ENCODE results near the gene IL17C. TPM values are rescaled to one million over a fixed set of nuclear protein-coding genes. Genes with fewer than 3 reads are reported as not detected.
"Not testable (repeated sequence)": the region's sequence is repeated elsewhere in the genome, so short reads cannot be mapped to it uniquely, and the experiment has no call there.

The IL17C gene
- total and polyA plus RNA-seq, 2 donors (not counting 3 experiments of a cell fraction or from before 2014, with no cell fraction given) = 0.17 TPM; not detected in 1

DNA sequence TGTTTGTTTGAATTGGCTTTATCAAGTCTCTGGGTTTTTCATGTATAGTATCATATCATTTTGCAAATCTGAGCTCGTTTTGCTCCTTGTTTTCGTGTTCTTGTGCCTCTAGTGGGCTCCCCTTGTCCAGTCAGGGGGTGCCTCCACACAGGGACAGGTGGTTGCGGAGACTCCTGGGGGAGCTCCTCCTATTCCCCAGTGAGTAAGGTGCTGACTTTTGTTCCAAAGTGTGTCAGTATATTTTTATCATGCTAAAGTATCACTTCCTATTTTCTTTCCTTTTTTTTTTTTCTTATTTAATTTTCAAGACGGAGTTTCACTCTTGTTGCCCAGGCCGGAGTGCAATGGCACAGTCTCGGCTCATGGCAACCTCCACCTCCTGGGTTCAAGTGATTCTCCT lies 30.3 kb upstream of the IL17C start:
- H3K79me2 ChIP-seq (ENCODE audit: control insufficient read depth, insufficient read depth, low read length) = no peaks in the 10 kb centered on the region
- no TSS peak for BruUV-seq (replicated peaks)
- ChIA-PET POLR2A (no interaction called here), CTCF (no interaction called here)
- FAIRE-seq (no peak), DNase-seq (ENCODE audit: low read depth, low spot score) (no peak)
- dilution Hi-C loops (cut with MboI; ENCODE audit: extremely low pct_ligation_motif_present, low sequenced_read_pairs) = no loop called here
- intact Hi-C loops (cut with micrococcal nuclease) = no loop called here
- peaks cover 0 to 39% of the 10 kb centered on the region in 2 experiments for H3K36me3 ChIP-seq (ENCODE audit: control insufficient read depth in 2 of 2, extremely low read depth in 1 of 2, insufficient read depth in 2 of 2, low read length in 2 of 2)
- H4K20me1 ChIP-seq (replicated peaks; ENCODE audit: control insufficient read depth, extremely low read depth, insufficient read depth, low read length) = no peaks in the 10 kb centered on the region
- no peak overlapping the region for H3K27ac ChIP-seq (ENCODE audit: insufficient read depth, low read depth, low read length)
- no peak overlapping the region for H2AFZ ChIP-seq (ENCODE audit: low read depth, low read length)
- no peak overlapping the region for H3K4me2 ChIP-seq (ENCODE audit: insufficient read depth, low read length)
- H3K9ac ChIP-seq (replicated peaks; ENCODE audit: extremely low read depth, insufficient read depth, low read length) = no peak overlapping the region
- TF ChIP-seq, protein P1, sequence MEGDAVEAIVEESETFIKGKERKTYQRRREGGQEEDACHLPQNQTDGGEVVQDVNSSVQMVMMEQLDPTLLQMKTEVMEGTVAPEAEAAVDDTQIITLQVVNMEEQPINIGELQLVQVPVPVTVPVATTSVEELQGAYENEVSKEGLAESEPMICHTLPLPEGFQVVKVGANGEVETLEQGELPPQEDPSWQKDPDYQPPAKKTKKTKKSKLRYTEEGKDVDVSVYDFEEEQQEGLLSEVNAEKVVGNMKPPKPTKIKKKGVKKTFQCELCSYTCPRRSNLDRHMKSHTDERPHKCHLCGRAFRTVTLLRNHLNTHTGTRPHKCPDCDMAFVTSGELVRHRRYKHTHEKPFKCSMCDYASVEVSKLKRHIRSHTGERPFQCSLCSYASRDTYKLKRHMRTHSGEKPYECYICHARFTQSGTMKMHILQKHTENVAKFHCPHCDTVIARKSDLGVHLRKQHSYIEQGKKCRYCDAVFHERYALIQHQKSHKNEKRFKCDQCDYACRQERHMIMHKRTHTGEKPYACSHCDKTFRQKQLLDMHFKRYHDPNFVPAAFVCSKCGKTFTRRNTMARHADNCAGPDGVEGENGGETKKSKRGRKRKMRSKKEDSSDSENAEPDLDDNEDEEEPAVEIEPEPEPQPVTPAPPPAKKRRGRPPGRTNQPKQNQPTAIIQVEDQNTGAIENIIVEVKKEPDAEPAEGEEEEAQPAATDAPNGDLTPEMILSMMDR (IDR thresholded peaks at IDR 0.05; ENCODE audit: extremely low read depth in 1 of 2, insufficient read depth in 1 of 2, low read depth in 1 of 2, low read length in 2 of 2) = no peak
- TF ChIP-seq MYC (IDR thresholded peaks at IDR 0.05; ENCODE audit: low read depth, low read length) = no peak
- no peak for TF ChIP-seq JUN (IDR thresholded peaks at IDR 0.05; ENCODE audit: borderline replicate concordance, insufficient read depth, insufficient read length, low read depth)
- TF ChIP-seq FOS (IDR thresholded peaks at IDR 0.05; ENCODE audit: borderline replicate concordance, insufficient read depth, low read length) = no peak
- TF ChIP-seq GATA2 (IDR thresholded peaks at IDR 0.05; ENCODE audit: insufficient read depth, insufficient read length, low read depth, low read length) = no peak
- no peak for TF ChIP-seq EZH2 (IDR thresholded peaks at IDR 0.05; ENCODE audit: borderline replicate concordance, low read depth, low read length, severe bottlenecking)
- no peak for TF ChIP-seq POLR2AphosphoS5 (IDR thresholded peaks at IDR 0.05; ENCODE audit: insufficient read depth, low read depth, low read length)
- TF ChIP-seq, protein P2, sequence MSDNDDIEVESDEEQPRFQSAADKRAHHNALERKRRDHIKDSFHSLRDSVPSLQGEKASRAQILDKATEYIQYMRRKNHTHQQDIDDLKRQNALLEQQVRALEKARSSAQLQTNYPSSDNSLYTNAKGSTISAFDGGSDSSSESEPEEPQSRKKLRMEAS (IDR thresholded peaks at IDR 0.05; ENCODE audit: insufficient read depth, insufficient read length) = no peak
- TF ChIP-seq POLR2A (IDR thresholded peaks at IDR 0.05; ENCODE audit: low read depth, low read length) = no peak
- H3K27me3 ChIP-seq (ENCODE audit: control insufficient read depth in 2 of 2, insufficient read depth in 2 of 2, low read length in 2 of 2) = no peaks in the 10 kb centered on the region
- no peaks in the 10 kb centered on the region for H3K4me1 ChIP-seq (ENCODE audit: control insufficient read depth, extremely low read depth, insufficient read depth, low read length)
- H3K9me1 ChIP-seq (replicated peaks; ENCODE audit: control insufficient read depth, extremely low read depth, insufficient read depth, low read length) = no peaks in the 10 kb centered on the region
- no peaks in the 10 kb centered on the region for H3K9me3 ChIP-seq (replicated peaks; ENCODE audit: control insufficient read depth, insufficient read depth, low read length)
- H3K4me3 ChIP-seq (replicated peaks in 1 of 3; ENCODE audit: insufficient read depth in 1 of 3, low read depth in 1 of 3, low read length in 3 of 3) = no peak overlapping the region

DNA sequence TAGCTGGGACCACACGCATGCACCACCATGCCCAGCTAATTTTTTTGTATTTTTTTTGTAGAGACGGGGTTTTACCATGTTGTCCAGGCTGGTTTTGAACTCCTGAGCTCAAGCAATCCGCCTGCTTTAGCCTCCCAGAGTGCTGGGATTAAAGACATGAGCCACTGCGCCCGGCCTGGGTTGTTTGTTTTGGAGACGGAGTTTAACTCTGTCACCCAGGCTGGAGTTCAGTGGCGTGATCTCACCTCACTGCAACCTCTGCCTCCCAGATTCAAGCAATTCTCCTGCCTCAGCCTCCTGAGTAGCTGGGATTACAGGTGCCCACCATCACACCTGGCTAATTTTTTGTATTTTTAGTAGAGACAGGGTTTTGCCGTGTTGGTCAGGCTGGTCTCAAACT lies 28.9 kb upstream of the IL17C start:
- peaks cover 0 to 42% of the 10 kb centered on the region in 2 experiments for H3K36me3 ChIP-seq (ENCODE audit: control insufficient read depth in 2 of 2, extremely low read depth in 1 of 2, insufficient read depth in 2 of 2, low read length in 2 of 2)
- H3K4me3 ChIP-seq (replicated peaks in 1 of 3; ENCODE audit: insufficient read depth in 1 of 3, low read depth in 1 of 3, low read length in 3 of 3); DNase-seq (ENCODE audit: low read depth, low spot score); H3K27ac ChIP-seq (ENCODE audit: insufficient read depth, low read depth, low read length); H3K9me3 ChIP-seq (replicated peaks; ENCODE audit: control insufficient read depth, insufficient read depth, low read length); H3K4me2 ChIP-seq (ENCODE audit: insufficient read depth, low read length); H4K20me1 ChIP-seq (replicated peaks; ENCODE audit: control insufficient read depth, extremely low read depth, insufficient read depth, low read length); H2AFZ ChIP-seq (ENCODE audit: low read depth, low read length); H3K9ac ChIP-seq (replicated peaks; ENCODE audit: extremely low read depth, insufficient read depth, low read length); intact Hi-C loops (cut with micrococcal nuclease); H3K9me1 ChIP-seq (replicated peaks; ENCODE audit: control insufficient read depth, extremely low read depth, insufficient read depth, low read length); H3K4me1 ChIP-seq (ENCODE audit: control insufficient read depth, extremely low read depth, insufficient read depth, low read length); BruUV-seq (replicated peaks); FAIRE-seq; H3K79me2 ChIP-seq (ENCODE audit: control insufficient read depth, insufficient read depth, low read length); dilution Hi-C loops (cut with MboI; ENCODE audit: extremely low pct_ligation_motif_present, low sequenced_read_pairs); H3K27me3 ChIP-seq (ENCODE audit: control insufficient read depth in 2 of 2, insufficient read depth in 2 of 2, low read length in 2 of 2): not testable (repeated sequence)
- POLR2A ChIA-PET = interaction anchor here (0.6 kb wide), 1 partner anchor 32 kb away, joined by 4 read pairs; no protein-coding TSS in a partner anchor
- CTCF ChIA-PET = interaction anchor here (1.2 to 1.5 kb wide), 2 partner anchors 8 to 10 kb away, joined by 3 to 4 read pairs; no protein-coding TSS in a partner anchor

All from endothelial cell of umbilical vein (primary cell).